Iris pigment epithelial cell (primary cell): Measurements from ENCODE around the gene MYBPC1.
"Not testable (repeated sequence)": the region's sequence is repeated elsewhere in the genome, so short reads cannot be mapped to it uniquely, and the experiment has no call there.

ENCODE experiments used
- DNase-seq: peaks from one replicate; pipeline ENCODE4 v3.0.0-alpha.2; 2011; ENCODE audit warnings: low read depth

Gene MYBPC1

DNA sequence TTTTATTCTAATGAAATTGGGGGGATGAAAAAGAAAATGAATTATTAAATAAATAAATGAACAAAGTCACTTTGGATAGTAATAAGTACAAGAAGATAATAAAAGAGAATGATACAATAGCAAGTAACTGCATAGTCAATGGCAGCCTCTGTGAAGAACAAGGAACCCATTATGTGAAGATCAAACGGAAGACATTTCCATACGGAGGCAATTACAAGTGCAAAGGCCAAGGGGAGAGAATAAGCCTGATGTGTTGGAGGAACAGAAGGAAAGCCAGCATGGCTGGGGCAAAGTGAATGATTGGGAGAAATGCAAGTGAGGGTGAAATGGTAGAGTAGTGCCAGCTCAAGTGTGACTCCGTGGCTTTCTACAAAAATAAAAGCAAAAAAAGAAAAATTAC lies 58.7 kb downstream of the MYBPC1 start:
- DNase-seq = no peak

DNA sequence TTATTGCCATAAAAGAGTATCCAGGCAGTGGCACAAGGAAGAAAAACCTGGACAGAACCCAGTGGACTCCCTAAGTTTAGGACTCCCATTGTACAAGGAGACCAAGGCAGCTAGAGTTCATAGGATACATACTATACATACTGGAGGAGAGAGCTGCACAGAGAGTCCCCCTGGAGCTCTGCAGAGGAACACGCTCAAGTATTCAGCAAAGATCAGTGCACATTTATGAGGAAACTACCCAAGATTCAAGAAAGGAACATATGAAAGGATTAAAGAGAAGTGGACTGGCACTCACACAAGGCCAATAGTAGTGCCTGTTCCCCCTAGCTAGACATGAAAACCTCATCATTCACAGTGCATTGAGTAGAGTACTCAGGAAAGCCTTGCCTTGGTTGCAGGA lies 59.7 kb downstream of the MYBPC1 start:
- DNase-seq = no peak

DNA sequence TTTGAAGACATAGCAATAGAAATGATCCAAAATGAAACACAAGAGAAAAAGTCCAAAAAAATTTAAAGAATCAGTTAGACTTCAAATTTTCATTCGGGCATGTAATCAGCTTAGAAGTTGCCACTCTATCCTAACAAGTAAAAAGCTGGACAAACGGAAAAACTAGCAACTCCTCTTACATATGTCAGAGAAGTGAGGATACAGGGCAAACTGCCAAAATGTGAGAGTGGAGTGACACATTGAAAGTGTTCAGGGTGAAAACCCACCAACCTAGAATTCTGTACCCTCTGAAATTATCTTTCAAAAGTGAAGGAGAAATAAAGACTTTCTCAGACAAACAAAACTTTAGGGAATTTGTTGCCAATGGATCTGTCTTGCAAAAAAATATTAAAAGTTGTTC lies 60.6 kb downstream of the MYBPC1 start:
- no peak for DNase-seq

DNA sequence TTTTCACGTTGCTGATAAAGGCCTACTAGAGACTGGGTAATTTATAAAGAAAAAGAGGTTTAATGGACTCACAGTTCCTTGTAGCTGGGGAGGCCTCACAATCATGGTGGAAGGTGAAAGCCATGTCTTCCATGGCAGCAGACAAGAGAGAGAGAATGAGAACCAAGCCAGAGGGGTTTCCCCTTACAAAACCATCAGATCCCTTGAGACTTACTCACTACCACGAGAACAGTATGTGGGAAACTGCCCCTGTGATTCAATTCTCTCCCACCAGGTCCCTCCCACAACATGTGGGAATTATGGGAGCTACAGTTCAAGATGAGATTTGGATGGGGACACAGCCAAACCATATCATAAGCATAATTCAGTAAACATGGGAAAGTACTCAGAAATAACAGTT lies 65.9 kb downstream of the MYBPC1 start:
- DNase-seq = peak; percentile 3

GRCh38 chr12:101663298-101663697 lies 68.5 kb downstream of the MYBPC1 start:
- DNase-seq = no peak

DNA sequence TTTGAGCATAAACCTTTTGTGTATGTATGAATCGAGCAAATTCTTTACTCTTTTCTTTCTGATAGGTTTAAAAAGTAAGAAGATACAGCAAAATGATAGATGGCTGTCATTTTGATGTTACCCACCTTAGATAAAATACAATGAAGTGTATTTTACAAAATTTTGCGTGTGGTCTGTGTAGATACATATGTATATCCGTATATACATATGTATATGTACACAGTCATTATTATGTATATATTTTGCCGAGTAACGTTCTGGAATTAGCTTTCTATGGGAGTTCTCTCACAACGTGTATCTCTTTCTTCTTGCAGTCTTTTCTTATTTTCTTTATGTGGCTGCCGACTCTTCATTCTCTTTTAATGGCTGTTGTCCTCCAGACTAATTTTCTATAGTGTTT lies 70.2 kb downstream of the MYBPC1 start:
- no peak for DNase-seq

GRCh38 chr12:101666052-101666728 lies 71.4 kb downstream of the MYBPC1 start:
- DNase-seq = no peak

DNA sequence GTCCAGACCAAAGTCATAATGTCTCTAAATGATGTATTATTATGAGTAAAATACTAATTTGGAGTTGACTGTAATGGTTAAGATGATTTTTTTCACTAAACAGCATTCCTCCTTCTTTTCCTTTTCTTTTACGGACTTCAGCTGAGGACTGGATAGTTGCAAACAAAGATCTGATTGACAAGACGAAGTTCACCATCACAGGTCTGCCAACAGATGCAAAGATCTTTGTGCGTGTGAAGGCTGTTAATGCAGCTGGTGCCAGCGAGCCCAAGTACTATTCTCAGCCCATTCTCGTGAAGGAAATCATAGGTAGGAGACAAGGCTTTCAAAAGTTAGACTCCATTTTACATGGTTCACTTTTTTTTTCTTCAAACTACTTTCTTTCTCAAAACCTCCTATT lies 72.8 kb downstream of the MYBPC1 start:
- DNase-seq = no peak

DNA sequence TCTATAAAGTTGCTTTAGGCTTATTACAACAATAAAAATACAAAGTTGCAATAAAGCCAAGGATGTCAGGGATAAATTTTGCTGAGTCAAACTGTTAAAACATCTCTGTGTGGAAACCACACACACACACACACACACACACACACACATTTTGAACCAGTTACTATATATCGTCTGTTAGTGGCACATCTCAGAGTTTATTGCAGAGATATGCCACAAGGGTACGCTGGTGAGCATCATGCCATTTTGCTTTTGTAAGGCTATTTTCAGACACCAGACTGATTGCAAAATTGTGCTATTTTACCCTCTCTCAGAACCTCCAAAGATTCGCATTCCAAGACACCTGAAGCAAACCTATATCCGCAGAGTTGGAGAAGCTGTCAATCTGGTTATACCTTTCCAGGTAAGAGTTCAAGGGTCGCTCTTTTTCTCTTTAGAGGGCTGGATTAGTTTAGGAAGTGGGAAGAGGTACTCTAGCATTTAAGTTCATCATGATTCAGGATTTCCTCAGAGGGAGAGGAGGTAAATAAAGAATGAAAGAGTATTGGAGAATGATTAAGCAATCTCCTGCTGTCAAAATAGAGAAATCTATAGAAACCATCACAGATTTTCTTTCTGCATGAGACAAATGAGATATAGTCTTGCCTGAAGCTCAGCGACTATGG lies 75.4 kb downstream of the MYBPC1 start:
- peak; percentile 81 for DNase-seq

DNA sequence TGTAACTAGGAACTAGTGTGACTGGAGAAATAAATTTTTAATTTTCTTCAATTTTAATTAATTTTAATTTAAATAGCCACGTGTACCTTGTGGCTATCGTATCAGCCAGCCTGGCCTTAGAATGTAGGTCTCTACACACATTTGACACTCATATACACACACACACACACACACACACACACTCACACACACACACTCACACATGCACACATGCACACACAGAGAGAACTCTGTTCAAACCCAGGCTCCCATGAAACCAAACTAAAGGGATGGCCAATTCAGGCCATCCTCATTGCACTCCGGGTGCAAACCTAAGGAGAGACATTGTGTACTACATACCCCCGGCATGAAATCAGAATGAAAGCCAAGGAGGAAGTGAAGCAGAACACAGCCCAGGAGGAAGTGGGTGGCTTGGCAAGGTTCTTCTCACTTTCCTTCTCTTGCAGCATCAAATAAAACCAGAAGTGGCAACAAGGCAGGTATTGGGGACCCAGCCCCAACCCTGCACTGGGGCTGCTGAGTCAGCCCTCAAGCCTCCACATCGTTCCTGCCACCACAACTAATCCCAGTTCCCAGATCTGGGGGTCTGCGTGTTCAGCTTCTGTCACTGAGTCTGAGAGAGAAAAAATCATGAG lies 76.5 kb downstream of the MYBPC1 start:
- peak; percentile 3 for DNase-seq

DNA sequence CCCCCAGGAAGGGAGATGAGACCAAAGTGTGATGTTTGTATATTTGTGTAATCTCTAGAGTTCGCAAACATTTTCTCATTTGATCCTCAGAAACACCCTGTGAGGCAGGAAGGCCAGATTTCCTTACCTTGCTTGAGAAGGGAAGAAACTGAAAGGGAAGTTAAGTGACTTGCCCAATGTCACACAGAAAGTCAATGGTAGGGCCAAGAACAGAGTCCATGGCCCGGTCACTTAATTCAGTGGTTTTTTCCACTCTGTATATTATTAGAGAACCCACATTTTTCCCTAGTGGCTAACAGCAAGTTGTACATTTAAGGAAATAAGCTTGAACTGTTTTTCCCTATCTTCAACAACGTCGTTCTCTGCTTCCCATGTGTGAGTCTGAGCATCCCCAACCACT lies 77.1 kb downstream of the MYBPC1 start:
- DNase-seq = no peak

GRCh38 chr12:101675555-101675954 lies 80.8 kb downstream of the MYBPC1 start:
- no peak for DNase-seq

- not testable (repeated sequence) for DNase-seq
These were observed 81.7 kb downstream of the MYBPC1 start for GRCh38 chr12:101676497-101676896.

GRCh38 chr12:101678081-101678480 lies 83.3 kb downstream of the MYBPC1 start:
- no peak for DNase-seq

- DNase-seq = no peak
These were observed 85.5 kb downstream of the MYBPC1 start for GRCh38 chr12:101680240-101680639.

GRCh38 chr12:101680647-101681046 lies 85.9 kb downstream of the MYBPC1 start:
- DNase-seq = no peak

- DNase-seq = not testable (repeated sequence)
These were observed 86.9 kb downstream of the MYBPC1 start for GRCh38 chr12:101681627-101682026.

DNA sequence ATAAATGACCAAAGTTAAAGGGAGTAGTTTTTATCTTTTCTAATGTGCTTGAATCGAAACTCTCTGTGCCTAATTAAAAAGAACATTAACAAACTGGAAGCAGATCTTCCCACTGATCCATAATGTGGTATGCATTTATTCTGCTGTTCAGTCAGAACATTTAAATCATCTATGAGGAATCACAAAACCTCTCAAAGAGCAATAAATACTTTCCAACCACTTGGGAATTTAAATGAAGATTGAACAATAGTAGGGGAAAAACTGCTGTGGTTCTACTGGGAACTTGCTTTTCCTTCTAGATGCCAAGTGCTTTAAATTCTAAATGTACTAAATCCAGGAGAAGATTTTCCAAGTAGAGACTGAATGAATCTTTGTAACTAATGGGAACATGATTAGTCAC lies 90.3 kb downstream of the MYBPC1 start:
- no peak for DNase-seq

GRCh38 chr12:101686176-101686575 lies 91.4 kb downstream of the MYBPC1 start:
- no peak for DNase-seq

- no peak for DNase-seq
These were observed 95.8 kb downstream of the MYBPC1 start for GRCh38 chr12:101690544-101691098.

DNA sequence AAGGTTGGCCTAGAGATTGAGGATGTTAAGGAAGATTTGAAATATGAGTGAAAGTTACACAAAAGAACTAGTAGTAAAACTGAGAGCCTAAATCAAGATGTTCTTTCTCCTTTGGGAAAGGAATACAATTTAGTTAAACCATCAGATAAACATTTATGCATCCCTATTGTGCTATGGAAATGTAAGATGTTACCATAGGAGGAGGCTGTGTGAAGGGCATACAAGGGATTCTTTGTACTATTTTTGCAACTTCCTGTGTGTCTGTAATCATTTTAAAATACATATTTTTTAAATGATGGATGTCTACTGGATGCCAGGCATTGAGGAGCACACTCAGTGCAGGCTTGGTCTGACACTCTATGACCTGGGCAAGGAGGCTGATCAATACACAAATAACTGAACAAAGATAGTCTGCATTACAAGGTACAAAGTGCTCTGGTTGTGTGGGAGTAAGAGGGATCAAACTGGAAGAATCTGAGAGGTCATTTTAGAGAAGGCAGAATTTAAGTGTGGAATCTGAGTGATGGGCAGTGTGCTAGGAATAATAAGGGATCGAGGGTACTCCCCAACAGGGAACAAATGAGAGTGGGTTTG lies 96.8 kb downstream of the MYBPC1 start:
- DNase-seq = no peak

DNA sequence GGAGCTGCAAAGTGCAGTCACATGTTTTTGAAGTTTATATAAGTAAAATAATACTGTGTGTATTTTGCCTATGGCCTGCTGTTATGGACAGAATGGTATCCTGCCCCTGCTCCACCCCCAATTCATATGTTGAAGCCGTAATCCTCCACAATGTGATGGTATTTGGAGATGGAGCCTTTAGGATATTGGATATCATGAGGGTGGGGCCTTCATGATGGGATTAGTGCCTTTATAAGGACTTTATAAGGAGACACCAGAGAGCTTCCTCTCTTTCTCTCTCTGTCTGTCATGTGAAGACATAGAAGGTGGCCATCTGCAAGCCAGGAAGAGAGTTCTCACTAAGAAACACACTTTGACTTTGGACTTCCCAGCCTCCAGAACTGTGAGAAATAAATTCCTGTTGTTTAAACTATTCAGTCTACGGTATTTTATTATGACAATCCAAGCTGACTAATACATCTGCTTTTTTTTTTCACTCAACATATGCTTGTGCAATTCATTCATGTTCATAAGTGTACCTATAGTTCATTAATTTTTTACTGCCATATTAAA lies 99.6 kb downstream of the MYBPC1 start:
- DNase-seq = no peak
